ENCODE data around the gene NEU3.

NEU3 gene

GRCh38 chr11:74988541-74989259, at the start of gene NEU3:
Gene NEU3, plus strand, starts transcription at chr11:74988933. Its CDS starts 128 bp downstream, at chr11:74989061.
- Mint-ChIP-seq H3K36me3 (ENCODE audit: low read depth) (no peaks in the 10 kb centered on the region), H3K27me3 (ENCODE audit: low read depth) (no peaks in the 10 kb centered on the region), H3K4me3 (peak within 1 kb of the TSS; percentile 93), H3K9me3 (no peaks in the 10 kb centered on the region), H3K4me1 (ENCODE audit: low read depth) (peaks cover 24% of the 10 kb centered on the region), H3K27ac (peak within 1 kb of the TSS; percentile 89)

GRCh38 chr11:74941492-74941891, 47.2 kb upstream of the NEU3 start:
- no peaks in the 10 kb centered on the region for H3K4me1 Mint-ChIP-seq (ENCODE audit: low read depth)
- H3K4me3 Mint-ChIP-seq, result no peak overlapping the region
- H3K36me3 Mint-ChIP-seq (ENCODE audit: low read depth), result peaks cover 9% of the 10 kb centered on the region
- H3K9me3 Mint-ChIP-seq, result no peaks in the 10 kb centered on the region
- H3K27me3 Mint-ChIP-seq (ENCODE audit: low read depth), result no peaks in the 10 kb centered on the region
- H3K27ac Mint-ChIP-seq, result peak overlapping the region; percentile 34

- no peaks in the 10 kb centered on the region for H3K9me3 Mint-ChIP-seq
- no peaks in the 10 kb centered on the region for H3K27me3 Mint-ChIP-seq (ENCODE audit: low read depth)
- H3K36me3 Mint-ChIP-seq (ENCODE audit: low read depth), result peaks cover 7% of the 10 kb centered on the region
- no peak overlapping the region for H3K27ac Mint-ChIP-seq
- no peaks in the 10 kb centered on the region for H3K4me1 Mint-ChIP-seq (ENCODE audit: low read depth)
- no peak overlapping the region for H3K4me3 Mint-ChIP-seq
Observed at GRCh38 chr11:74942073-74942759, 46.5 kb upstream of the NEU3 start.

- peak overlapping the region; percentile 96 for H3K27ac Mint-ChIP-seq
- peaks cover 18% of the 10 kb centered on the region for H3K36me3 Mint-ChIP-seq (ENCODE audit: low read depth)
- no peaks in the 10 kb centered on the region for H3K9me3 Mint-ChIP-seq
- peak overlapping the region; percentile 98 for H3K4me3 Mint-ChIP-seq
- peaks cover 27% of the 10 kb centered on the region for H3K4me1 Mint-ChIP-seq (ENCODE audit: low read depth)
- no peaks in the 10 kb centered on the region for H3K27me3 Mint-ChIP-seq (ENCODE audit: low read depth)
Observed at GRCh38 chr11:74948546-74948897, 40.2 kb upstream of the NEU3 start.

- Mint-ChIP-seq H3K4me1 (ENCODE audit: low read depth) (peaks cover 31% of the 10 kb centered on the region), H3K4me3 (peak within 1 kb of the TSS; percentile 98), H3K36me3 (ENCODE audit: low read depth) (peaks cover 21% of the 10 kb centered on the region), H3K9me3 (no peaks in the 10 kb centered on the region), H3K27ac (peak within 1 kb of the TSS; percentile 96), H3K27me3 (ENCODE audit: low read depth) (no peaks in the 10 kb centered on the region)
Observed at GRCh38 chr11:74948898-74949752, 39.6 kb upstream of the NEU3 start, which contains the start of the genes SPCS2 and XRRA1. Gene SPCS2, plus strand, starts transcription at chr11:74949266. Its CDS starts 20 bp downstream, at chr11:74949286. Gene XRRA1, minus strand, starts transcription at chr11:74949091. Its CDS starts 8,213 bp downstream, at chr11:74940878.

- H3K9me3 Mint-ChIP-seq, result no peaks in the 10 kb centered on the region
- H3K27me3 Mint-ChIP-seq (ENCODE audit: low read depth), result no peaks in the 10 kb centered on the region
- peaks cover 19% of the 10 kb centered on the region for H3K36me3 Mint-ChIP-seq (ENCODE audit: low read depth)
- H3K27ac Mint-ChIP-seq, result peak overlapping the region; percentile 96
- peak overlapping the region; percentile 98 for H3K4me3 Mint-ChIP-seq
- H3K4me1 Mint-ChIP-seq (ENCODE audit: low read depth), result peaks cover 33% of the 10 kb centered on the region
Observed at GRCh38 chr11:74949753-74950137, 39.0 kb upstream of the NEU3 start.

GRCh38 chr11:74950374-74950969, 38.3 kb upstream of the NEU3 start:
- Mint-ChIP-seq H3K9me3 (no peaks in the 10 kb centered on the region), H3K4me1 (ENCODE audit: low read depth) (peaks cover 33% of the 10 kb centered on the region), H3K4me3 (peak overlapping the region; percentile 98), H3K36me3 (ENCODE audit: low read depth) (peaks cover 19% of the 10 kb centered on the region), H3K27ac (peak overlapping the region; percentile 96), H3K27me3 (ENCODE audit: low read depth) (no peaks in the 10 kb centered on the region)

GRCh38 chr11:74951226-74951625, 37.5 kb upstream of the NEU3 start:
- Mint-ChIP-seq H3K27ac (no peak overlapping the region), H3K9me3 (no peaks in the 10 kb centered on the region), H3K27me3 (ENCODE audit: low read depth) (no peaks in the 10 kb centered on the region), H3K36me3 (ENCODE audit: low read depth) (peaks cover 24% of the 10 kb centered on the region), H3K4me1 (ENCODE audit: low read depth) (peaks cover 38% of the 10 kb centered on the region), H3K4me3 (peak overlapping the region; percentile 98)

GRCh38 chr11:74952752-74953151, 36.0 kb upstream of the NEU3 start:
- no peaks in the 10 kb centered on the region for H3K9me3 Mint-ChIP-seq
- H3K4me1 Mint-ChIP-seq (ENCODE audit: low read depth), result peaks cover 48% of the 10 kb centered on the region
- H3K36me3 Mint-ChIP-seq (ENCODE audit: low read depth), result peaks cover 30% of the 10 kb centered on the region

GRCh38 chr11:74953451-74953850, 35.3 kb upstream of the NEU3 start:
- H3K27ac Mint-ChIP-seq, result no peak overlapping the region
- peaks cover 32% of the 10 kb centered on the region for H3K36me3 Mint-ChIP-seq (ENCODE audit: low read depth)
- no peak overlapping the region for H3K4me3 Mint-ChIP-seq
- no peaks in the 10 kb centered on the region for H3K9me3 Mint-ChIP-seq
- H3K4me1 Mint-ChIP-seq (ENCODE audit: low read depth), result peaks cover 46% of the 10 kb centered on the region
- no peaks in the 10 kb centered on the region for H3K27me3 Mint-ChIP-seq (ENCODE audit: low read depth)

More at GRCh38 chr11:74952752-74953151, 36.0 kb upstream of the NEU3 start:
- no peaks in the 10 kb centered on the region for H3K27me3 Mint-ChIP-seq (ENCODE audit: low read depth)
- no peak overlapping the region for H3K27ac Mint-ChIP-seq
- H3K4me3 Mint-ChIP-seq, result no peak overlapping the region

- Mint-ChIP-seq H3K4me1 (ENCODE audit: low read depth) (peaks cover 47% of the 10 kb centered on the region), H3K9me3 (no peaks in the 10 kb centered on the region), H3K36me3 (ENCODE audit: low read depth) (peaks cover 31% of the 10 kb centered on the region), H3K27me3 (ENCODE audit: low read depth) (no peaks in the 10 kb centered on the region), H3K4me3 (no peak overlapping the region), H3K27ac (no peak overlapping the region)
Observed at GRCh38 chr11:74954199-74954598, 34.5 kb upstream of the NEU3 start.

- Mint-ChIP-seq H3K4me1 (ENCODE audit: low read depth) (peaks cover 39% of the 10 kb centered on the region), H3K36me3 (ENCODE audit: low read depth) (peaks cover 27% of the 10 kb centered on the region), H3K9me3 (no peaks in the 10 kb centered on the region), H3K27ac (no peak overlapping the region), H3K27me3 (ENCODE audit: low read depth) (no peaks in the 10 kb centered on the region), H3K4me3 (no peak overlapping the region)
Observed at GRCh38 chr11:74956397-74957015, 32.2 kb upstream of the NEU3 start.

- Mint-ChIP-seq H3K9me3 (no peaks in the 10 kb centered on the region), H3K27me3 (ENCODE audit: low read depth) (no peaks in the 10 kb centered on the region), H3K4me3 (no peak overlapping the region), H3K4me1 (ENCODE audit: low read depth) (peaks cover 41% of the 10 kb centered on the region), H3K27ac (no peak overlapping the region), H3K36me3 (ENCODE audit: low read depth) (peaks cover 31% of the 10 kb centered on the region)
Observed at GRCh38 chr11:74957937-74958629, 30.6 kb upstream of the NEU3 start.
